VCaP (cell line): Measurements from ENCODE around the gene USF2.

Experiments used
- H3K27ac ChIP-seq: fragments of 450-650 bp; 2 replicates; pipeline ENCODE4 v1.5.1; 2017
- CTCF ChIP-seq: fragments of 450-650 bp; conservative IDR thresholded peaks from 2 replicates; pipeline ENCODE4 v1.5.1; 2017; ENCODE audit warnings: mild to moderate bottlenecking, moderate library complexity

USF2 gene

GRCh38 chr19:35288331-35288730 is 19.6 kb downstream of the USF2 start:
- H3K27ac ChIP-seq: no peak overlapping the region
- no peak for TF ChIP-seq CTCF

- TF ChIP-seq CTCF: no peak
- no peak overlapping the region for H3K27ac ChIP-seq
Measured at GRCh38 chr19:35288906-35289305, 20.1 kb downstream of the USF2 start.

- H3K27ac ChIP-seq: no peak overlapping the region
- TF ChIP-seq CTCF: no peak
Measured at GRCh38 chr19:35290381-35291127, 21.8 kb downstream of the USF2 start.

GRCh38 chr19:35291259-35291658 is 22.5 kb downstream of the USF2 start:
- no peak overlapping the region for H3K27ac ChIP-seq
- TF ChIP-seq CTCF: no peak

- H3K27ac ChIP-seq: peak within 1 kb of the TSS; percentile 21; the same call in 1 of the 2 replicates
- no peak for TF ChIP-seq CTCF
Measured at GRCh38 chr19:35291916-35292315, 23.2 kb downstream of the USF2 start, which contains the start of gene MAG. MAG (plus strand) TSS chr19:35292161; CDS start chr19:35295409, 3,248 bp downstream.

- no peak for TF ChIP-seq CTCF
- peak overlapping the region; percentile 21; the same call in 1 of the 2 replicates for H3K27ac ChIP-seq
Measured at GRCh38 chr19:35292421-35293362, 23.9 kb downstream of the USF2 start.

GRCh38 chr19:35293363-35293739 is 24.6 kb downstream of the USF2 start:
- H3K27ac ChIP-seq: peak overlapping the region; percentile 21; the same call in 1 of the 2 replicates
- no peak for TF ChIP-seq CTCF
